DND-41 (cell line): ENCODE results near the gene TUBA3E.
"Not testable (repeated sequence)": the region's sequence is repeated elsewhere in the genome, so short reads cannot be mapped to it uniquely, and the experiment has no call there.

Experiments
- CTCF ChIP-seq: IDR thresholded peaks from 2 replicates; pipeline ENCODE4 v1.5.1; 2012; ENCODE audit warnings: borderline replicate concordance, low read length, moderate library complexity, mild to moderate bottlenecking; ENCODE audit not compliant: poor library complexity, severe bottlenecking; ENCODE audit errors: extremely low read depth
- EZH2 ChIP-seq: IDR thresholded peaks from 3 replicates; pipeline ENCODE4 v1.6.1; 2012; ENCODE audit warnings: borderline replicate concordance, low read depth, mild to moderate bottlenecking, moderate library complexity, low read length, inconsistent platforms; ENCODE audit not compliant: severe bottlenecking

- not testable (repeated sequence) for TF ChIP-seq CTCF, EZH2
Measured at GRCh38 chr2:130202518-130202917, 4.3 kb upstream of the TUBA3E start.
